IMR-90 (cell line): ENCODE results near the gene PRKD1.

Experiments
- BHLHE40 ChIP-seq: fragments of 150-350 bp; IDR thresholded peaks from 2 replicates; pipeline ENCODE4 v1.6.1; 2016; ENCODE audit warnings: mild to moderate bottlenecking, low read depth, low read length
- CEBPB ChIP-seq: IDR thresholded peaks from 2 replicates; pipeline ENCODE4 v1.6.1; 2012; ENCODE audit warnings: low read depth, low read length, improper control_type of control experiment
- CTCF ChIP-seq: conservative IDR thresholded peaks from 2 replicates; pipeline ENCODE4 v1.5.1; 2012; ENCODE audit warnings: mild to moderate bottlenecking, low read depth, low read length, improper control_type of control experiment
- FOS ChIP-seq: fragments of 150-350 bp; IDR thresholded peaks from 2 replicates; pipeline ENCODE4 v1.6.1; 2016; ENCODE audit warnings: low read depth, low read length
- MAZ ChIP-seq: IDR thresholded peaks from 2 replicates; pipeline ENCODE4 v1.6.1; 2012; ENCODE audit warnings: low read depth, mild to moderate bottlenecking, low read length, improper control_type of control experiment, moderate library complexity, borderline replicate concordance
- POLR2A ChIP-seq: IDR thresholded peaks from 2 replicates; pipeline ENCODE4 v1.6.1; 2012; ENCODE audit warnings: mild to moderate bottlenecking, low read depth, low read length
- RAD21 ChIP-seq: IDR thresholded peaks from 2 replicates; pipeline ENCODE4 v1.6.1; 2012; ENCODE audit warnings: low read length, improper control_type of control experiment
- RCOR1 ChIP-seq: IDR thresholded peaks from 2 replicates; pipeline ENCODE4 v1.6.1; 2012; ENCODE audit warnings: mild to moderate bottlenecking, low read length, improper control_type of control experiment; ENCODE audit not compliant: insufficient replicate concordance
- RFX5 ChIP-seq: IDR thresholded peaks from 2 replicates; pipeline ENCODE4 v1.8.0; 2012; ENCODE audit warnings: low read depth, mild to moderate bottlenecking, low read length, moderate library complexity
- SMC3 ChIP-seq: fragments of 150-350 bp; IDR thresholded peaks from 2 replicates; pipeline ENCODE4 v1.6.1; 2016; ENCODE audit warnings: low read depth, mild to moderate bottlenecking, antibody characterized with exemption, low read length, moderate library complexity
- USF2 ChIP-seq: fragments of 150-350 bp; IDR thresholded peaks from 2 replicates; pipeline ENCODE4 v1.6.1; 2017; ENCODE audit warnings: mild to moderate bottlenecking, antibody characterized with exemption, low read length, low read depth

- no peak for TF ChIP-seq CTCF
- TF ChIP-seq FOS, result no peak
- no peak for TF ChIP-seq BHLHE40
- no peak for TF ChIP-seq RAD21
- TF ChIP-seq RFX5, result no peak
- TF ChIP-seq SMC3, result no peak
- no peak for TF ChIP-seq RCOR1
- no peak for TF ChIP-seq MAZ
- TF ChIP-seq POLR2A, result no peak
- no peak for TF ChIP-seq USF2
- TF ChIP-seq CEBPB, result no peak
These were observed 106.4 kb downstream of the PRKD1 start for GRCh38 chr14:29821242-29821641.
